HG03565 (cell line): ENCODE measurements around the gene SPRR5.

Experiments used
- ATAC-seq: cut with Tn5 transposase; IDR thresholded peaks from one replicate; pipeline ENCODE4 v1.9.1; 2021; ENCODE audit warnings: mild to moderate bottlenecking, moderate library complexity; ENCODE audit not compliant: unreplicated experiment

Gene SPRR5

DNA sequence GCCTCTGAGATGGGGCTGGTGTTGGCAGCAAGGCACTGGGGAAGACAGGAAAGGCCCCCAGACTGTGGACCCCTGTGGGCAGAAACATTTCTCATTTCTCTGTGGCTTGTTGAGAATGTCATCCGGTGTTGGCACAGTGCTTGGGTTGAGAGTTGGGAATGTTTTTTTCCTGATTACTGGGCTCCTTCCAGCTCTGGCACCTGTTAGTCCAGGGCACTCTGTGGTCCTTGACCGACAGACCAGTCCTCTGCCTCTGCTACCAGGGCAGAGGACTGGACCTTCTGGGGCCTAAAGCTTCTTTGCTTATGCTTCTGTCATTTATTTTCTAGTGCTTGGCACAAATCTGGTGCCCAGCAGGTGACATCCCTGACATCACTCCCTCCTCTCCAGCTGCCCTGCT lies 4.8 kb upstream of the SPRR5 start:
- ATAC-seq, result no peak

DNA sequence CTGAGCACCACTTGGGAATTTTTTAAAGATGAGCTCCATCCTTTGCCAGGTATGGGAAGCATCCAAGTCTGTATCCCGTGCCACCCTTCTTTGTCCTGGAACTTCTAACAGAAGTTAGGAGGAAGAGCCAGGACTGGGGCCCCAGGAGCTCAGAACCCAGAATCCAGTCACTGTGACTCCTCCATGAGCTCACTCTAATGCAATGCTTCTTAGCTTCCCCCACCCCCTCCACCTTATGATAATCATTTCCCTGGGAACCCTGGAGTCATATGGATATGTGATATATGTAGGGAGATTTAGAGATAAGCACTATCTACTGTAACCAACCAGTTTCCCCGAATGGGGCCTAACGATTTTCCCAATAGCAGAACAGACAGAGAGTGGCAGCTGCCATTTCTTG lies 758 bp upstream of the SPRR5 start:
- ATAC-seq, result no peak

DNA sequence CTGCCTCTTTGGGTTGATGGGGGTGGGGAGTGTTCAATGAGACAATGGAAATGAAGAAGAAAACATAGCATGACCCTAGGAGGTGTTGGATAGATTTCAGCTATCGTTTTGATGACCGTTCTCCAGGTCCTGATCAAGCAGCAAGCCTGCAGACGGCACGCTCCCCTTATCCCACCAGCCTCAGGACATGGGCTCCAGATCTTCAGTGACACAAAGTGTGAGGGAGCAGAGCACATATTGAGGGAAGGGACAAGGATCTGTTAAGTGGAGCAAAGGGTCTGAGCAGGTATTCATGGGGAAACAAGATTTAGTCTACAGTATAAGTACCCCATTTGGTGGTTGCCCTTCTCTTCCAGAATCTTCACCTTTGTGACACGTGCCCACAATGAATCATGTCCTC lies 4.7 kb downstream of the SPRR5 start:
- no peak for ATAC-seq

DNA sequence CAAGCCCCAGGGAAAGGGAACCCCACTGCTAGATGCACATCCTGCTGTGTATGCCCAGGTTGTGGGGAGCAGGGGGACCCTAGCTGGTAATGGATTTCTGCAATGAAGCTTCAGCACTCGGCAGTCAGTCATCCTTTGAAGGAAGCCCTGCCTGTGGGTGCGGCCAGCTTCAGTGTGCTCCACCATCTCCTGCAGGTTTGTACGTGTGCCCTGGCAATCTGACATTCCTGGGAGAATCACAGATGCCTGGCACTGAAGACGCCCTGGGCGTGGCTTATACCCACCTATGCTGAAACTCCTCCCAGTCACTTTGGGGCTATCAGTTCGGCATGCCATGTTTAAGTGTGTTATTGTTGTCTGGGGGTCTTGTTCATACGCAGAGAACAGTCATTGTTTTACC lies 6.8 kb downstream of the SPRR5 start:
- no peak for ATAC-seq

DNA sequence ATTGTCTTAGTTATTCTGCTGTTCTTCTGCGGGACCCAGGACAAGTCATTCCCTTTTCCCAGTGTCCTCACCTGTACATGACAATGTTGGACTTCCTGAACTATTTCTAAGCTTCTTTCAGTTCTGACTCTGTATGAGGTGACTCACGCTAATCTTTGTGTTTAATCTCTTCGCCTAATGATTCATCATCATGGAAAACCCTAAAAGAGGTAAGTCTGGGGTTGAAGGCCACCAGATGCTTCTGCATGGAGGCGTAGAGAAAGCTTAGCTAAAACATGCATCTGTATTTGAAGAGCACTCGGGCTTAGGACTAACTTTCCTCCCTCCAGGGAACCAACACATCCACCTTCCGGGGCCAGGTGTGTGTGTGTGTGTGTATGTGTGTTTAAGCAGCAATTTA lies 7.4 kb downstream of the SPRR5 start:
- ATAC-seq, result no peak

DNA sequence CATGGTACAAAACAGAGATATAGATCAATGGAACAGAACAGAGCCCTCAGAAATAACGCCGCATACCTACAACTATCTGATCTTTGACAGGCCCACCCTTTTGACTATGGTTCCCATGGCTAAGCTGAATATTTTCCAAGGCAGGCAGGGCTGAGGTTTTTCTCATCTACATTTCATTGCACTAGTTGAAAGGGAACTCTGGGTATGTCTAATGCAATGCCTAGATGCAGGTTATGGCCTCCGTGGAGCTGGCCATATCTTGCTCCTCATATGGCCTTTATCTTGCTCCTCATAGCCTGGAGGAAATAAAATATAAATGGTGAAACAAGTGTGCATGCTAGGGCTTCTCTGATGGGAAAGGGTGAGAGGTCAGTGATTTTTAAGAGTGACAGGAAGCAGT lies 10.6 kb downstream of the SPRR5 start:
- no peak for ATAC-seq

DNA sequence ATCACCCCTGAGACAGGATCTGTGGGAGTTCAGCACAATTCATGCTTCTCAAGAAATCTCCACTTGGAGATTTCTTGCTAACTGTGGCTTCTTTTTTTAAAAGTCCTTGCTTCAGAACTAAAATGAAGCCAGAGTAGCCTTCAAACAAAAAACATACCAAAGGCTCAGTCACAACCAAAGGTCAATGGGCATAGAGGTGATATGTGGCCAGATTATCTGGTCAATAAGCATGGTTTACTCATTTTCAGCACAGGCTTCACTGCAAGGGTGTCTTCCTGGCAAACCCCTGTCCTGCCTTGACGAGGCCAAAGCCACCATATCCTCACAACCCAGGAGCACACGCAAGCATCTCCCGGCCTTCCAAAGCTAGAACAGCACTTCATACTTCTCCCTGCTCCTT lies 12.3 kb downstream of the SPRR5 start:
- ATAC-seq, result no peak

DNA sequence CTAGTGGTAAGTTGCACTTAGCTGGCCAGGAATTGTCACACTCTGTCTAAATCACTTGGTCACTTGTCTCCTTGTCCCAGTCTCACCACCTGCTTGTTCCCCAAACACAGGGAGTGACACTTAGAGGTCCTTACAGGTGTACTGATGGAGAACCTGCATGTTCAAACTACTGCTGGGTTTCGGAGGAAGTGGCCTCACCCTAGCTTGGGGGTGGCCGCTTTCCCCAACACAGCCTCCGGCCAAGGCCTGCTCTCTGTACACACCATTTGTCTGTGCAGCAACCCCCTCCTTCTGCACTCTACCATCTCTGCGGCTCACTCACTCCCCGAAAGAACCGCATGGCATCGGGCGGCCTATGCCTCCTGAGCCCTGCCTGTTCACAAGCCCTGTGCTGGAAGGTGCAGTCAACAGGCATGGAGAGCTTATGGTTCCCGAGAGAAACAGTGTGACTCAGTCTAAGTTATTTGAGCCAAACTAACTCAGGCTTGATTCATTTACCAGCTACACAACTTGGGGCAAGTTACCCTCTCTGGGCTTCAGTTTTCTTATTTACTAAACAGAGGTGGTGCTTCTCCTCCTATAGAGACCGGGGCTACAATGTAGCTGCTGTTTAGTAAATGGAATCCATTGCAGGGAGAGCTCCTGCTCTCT lies 12.9 kb downstream of the SPRR5 start:
- ATAC-seq, result no peak

DNA sequence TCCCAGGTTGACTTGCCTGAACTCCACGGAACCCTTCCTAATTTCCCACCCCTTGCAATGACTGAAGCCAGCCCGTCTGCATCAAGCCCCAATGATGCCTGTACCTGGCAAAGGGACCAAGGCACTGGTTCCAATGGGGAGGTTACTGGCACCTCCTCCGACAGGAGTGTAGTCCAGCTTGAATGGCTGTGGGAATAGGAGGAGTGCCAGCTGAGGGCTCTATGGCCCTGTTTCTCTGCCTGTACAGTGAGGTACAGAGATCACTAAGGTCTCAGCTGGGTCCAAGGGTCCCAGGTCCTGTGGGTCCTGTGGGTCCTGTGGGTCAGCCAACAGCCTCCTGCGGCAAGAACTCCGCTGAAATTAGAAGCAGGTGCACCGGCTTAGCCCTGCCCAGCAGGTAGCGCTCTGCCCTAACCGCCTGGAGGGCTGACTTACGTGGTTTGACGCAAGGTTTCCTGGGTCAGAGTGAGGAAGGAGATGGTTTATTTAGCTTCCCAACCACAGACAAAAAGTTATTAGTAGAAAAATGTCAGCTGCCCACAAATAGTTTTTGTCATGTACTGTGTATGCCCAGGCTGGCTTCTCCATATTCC lies 13.5 kb downstream of the SPRR5 start:
- no peak for ATAC-seq

DNA sequence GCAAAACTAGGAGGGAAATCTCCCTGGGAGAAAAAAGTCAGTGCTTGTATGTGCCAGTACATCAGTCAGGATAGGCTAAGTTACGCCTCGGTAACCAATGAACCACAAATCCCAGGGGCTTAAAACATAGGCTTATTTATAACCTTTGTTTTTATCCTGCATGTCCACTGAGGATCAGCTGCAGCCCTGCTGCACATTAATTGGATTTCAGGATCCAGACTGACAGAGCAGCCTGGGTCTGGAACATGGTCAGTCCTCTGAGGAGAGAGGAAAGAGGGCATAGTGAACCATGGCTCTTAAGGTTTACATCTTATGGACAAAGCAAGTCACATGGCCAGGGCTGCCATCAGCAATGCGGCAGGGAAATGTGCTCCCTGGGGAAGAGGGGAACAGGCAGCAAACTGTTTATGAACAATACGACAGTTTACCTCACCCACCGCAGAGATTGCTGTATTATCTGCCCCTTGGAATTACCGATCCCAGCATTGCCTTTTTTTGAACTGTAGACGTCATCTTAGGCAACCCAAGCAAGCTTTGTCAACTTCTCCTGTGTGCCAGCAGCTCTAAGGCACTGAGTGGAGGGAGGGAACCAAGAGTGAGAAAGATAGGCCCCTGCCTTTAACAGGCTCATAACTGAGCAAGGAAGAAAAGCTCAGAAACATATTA lies 14.4 kb downstream of the SPRR5 start:
- ATAC-seq, result no peak

DNA sequence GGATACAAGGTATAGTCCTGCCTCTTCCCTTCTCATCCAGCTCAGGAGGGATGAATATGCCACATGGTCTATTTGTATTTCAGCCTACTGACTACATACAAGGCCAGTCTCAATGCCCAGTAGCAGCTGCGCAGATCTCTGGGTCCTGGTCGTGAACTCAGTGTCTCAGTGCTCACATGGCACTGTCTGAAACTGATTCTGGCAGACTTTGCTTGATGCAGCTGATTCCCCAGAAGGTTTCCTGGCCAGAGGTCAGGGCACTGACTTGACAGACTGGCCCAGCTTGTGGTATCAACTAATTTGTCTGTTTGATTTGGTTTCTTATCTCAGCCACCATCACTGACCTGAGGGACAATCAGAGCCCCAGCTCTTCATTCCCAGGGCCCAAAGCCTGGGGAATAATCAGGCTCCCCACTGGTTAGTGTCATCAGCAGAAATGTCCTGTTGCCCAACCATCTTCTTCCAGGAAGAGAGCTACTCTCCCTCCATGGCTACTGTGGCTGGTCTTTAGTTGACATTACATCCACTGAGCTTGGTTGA lies 15.9 kb downstream of the SPRR5 start:
- no peak for ATAC-seq

DNA sequence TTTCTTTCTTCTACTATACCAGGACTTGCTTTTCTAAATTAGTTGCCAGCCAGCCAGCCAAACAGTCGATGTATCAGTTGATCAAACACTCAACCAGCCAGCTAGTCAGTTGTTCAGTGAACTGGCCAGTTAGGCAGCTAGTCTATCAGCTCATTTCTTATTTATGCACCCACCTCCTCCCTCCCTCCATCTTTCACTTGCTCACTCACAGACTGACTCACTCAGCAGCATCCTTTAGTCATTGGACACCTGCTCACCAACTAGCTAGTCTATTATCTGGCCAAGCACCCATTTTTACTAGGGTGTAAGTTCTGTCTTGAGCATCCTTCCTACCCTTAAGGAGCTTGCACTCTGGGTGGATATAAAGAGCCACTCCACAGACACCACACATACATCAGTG lies 17.5 kb downstream of the SPRR5 start:
- no peak for ATAC-seq

DNA sequence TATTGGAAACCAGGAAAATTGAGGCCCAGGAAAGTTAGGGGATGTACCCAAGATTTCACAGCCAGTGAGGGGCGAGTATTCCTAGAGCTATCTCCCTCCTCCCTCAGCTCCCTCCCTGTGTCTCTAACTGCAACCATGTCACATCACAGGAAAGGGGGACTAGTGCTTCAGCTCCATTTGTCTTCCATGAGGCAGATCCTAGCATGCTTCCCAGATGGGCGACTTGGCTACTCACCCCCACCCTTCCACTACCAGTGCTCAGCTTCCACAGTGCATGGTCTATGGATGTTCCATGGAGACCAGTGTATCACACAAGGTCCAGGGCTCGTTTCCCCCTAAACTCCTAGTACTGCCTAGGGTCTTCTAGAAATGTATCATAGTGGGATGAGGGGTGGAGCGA lies 18.8 kb downstream of the SPRR5 start:
- ATAC-seq, result no peak

DNA sequence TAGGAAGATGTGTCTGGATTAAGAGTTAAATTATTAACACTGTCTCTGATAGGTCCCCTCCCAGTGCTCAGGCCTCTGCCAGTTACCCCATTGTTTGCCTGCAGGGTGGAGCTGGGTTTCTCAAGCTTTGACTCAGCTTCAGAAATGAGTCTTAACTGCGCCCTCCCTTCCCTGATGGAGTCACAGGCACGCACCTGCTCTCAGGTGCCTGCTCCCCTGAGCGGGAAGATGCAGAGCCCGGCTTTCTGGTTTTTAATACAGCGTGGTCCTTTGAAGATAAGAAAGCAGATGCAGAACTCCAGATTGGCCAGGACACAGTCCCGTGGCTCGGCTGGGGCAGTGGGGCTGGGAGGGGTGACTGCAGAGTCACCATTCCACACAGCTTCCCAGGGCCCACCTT lies 20.2 kb downstream of the SPRR5 start:
- no peak for ATAC-seq

DNA sequence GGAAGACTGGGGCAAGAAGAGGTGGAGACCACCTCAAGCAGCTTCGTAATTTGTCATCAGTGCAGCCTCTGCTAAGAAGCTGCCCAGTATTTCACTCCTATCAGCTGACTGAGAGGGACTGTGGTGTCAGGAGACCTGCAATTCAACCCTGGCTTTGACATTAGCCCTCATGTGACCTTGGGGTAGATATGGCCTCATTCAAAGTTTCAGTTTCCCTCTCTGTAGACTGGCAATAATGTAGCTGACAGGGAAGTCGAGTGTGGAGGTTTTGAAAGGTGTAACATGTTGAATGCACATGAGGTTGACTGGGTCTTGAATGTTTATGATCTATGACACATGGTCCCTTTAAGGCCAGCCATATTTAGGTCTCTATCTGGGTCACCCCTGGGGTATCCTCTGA lies 21.2 kb downstream of the SPRR5 start:
- peak; percentile 86 for ATAC-seq

DNA sequence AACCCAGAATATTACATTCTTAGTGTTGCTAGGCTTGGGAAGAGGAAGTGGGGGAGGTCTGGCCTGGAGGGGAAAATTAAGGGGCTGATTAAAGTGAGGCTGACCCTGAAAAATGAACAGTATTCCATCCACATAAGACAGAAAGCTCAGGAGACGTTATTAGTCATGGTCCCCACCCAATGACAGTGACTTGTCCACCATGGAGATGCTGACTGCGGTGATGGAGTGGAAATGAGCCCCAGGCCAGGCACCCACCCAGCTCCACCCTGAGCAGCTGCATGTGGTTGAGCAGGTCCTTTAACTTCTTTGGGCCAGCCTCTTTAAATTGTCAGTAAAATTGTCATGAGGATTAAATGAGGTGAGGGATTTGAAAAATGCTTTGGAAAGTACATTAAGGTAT lies 22.0 kb downstream of the SPRR5 start:
- no peak for ATAC-seq

DNA sequence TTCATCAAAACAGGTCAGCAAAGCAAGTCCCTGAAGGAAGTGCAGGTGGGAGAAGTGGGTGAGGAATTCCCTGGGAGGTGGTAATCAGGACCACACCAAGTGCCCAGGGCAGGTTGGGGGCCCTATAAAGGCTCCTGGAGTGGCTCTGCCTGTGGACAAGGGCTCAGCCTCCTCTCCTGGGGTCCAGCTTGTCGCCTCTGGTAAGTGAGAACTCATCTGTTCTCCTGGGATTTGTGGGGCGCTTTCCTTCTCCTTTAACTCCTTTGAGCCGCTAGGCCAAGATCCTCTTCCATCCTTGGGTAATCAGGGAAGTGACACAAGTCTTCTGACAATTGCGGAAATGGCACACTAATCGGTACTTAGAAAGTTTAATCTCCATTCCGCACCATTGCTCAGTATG lies 23.5 kb downstream of the SPRR5 start, which contains the start of gene SPRR4:
Gene SPRR4, plus strand, starts transcription at position 154 of the 400 bp plus-strand sequence. CDS start 1,243 bp downstream, outside the sequence.
- ATAC-seq, result no peak

DNA sequence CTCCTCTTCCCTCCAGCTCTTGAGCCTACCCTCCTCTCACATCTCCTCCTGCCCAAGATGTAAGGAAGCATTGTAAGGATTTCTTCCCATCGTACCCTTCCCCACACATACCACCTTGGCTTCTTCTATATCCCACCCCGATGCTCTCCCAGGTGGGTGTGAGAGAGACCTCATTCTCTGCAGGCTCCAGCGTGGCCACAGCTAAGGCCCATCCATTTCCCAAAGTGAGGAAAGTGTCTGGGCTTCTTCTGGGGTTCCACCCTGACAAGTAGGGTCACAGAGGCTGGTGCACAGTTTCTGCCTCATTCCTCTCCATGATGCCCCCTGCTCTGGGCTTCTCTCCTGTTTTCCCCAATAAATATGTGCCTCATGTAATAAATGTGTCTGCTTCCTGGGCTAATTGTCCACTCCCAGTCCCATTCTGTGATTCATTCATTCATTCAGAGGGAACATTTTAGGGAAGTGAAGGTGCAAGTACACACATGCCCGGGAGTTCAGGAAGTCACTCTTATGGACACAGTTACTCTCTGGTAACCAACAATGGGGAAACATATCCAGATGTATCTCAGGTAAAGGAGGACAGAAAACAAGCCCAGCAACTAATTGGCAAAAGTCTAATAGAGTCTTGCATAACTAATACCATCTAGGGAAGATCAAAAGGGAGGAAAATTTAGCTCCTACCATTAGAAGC lies 25.3 kb downstream of the SPRR5 start:
- no peak for ATAC-seq

DNA sequence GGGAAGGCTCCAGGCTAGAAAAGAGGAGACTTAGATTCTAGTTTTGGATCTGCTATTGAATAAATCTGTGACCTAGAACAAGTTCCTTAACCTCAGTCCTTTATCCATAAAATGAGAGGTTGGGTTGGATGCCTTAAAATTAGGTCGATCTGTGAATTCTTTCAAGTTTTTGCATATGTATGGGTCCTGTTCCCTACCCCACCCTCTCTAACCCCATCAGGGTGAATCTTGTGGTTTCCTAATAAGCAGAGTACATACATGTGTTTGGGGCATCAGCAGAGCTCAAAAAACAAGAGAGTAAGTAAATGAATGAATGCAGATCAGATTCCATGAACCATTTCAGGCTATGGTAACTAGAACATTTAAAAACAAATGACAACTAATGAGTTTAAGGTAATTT lies 29.7 kb downstream of the SPRR5 start:
- no peak for ATAC-seq

DNA sequence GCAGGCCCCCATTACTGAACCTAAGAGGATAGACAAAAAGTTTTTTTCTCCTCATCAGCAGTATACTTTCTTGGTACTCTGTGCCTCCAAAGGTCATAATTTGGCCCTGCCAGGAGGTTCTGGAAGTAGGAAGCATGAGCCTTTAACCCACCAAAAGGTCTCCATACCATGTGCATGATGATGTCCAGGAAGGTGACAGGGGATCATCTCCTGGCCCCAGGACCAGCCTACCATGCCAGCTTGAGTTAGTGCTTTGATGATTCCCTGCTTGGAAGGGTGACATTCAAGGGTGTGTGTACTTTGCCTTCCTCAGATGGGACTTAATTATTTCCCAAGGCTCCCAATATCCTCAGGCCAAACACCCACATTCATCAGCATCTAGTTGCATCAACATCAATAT lies 30.6 kb downstream of the SPRR5 start:
- ATAC-seq, result no peak

DNA sequence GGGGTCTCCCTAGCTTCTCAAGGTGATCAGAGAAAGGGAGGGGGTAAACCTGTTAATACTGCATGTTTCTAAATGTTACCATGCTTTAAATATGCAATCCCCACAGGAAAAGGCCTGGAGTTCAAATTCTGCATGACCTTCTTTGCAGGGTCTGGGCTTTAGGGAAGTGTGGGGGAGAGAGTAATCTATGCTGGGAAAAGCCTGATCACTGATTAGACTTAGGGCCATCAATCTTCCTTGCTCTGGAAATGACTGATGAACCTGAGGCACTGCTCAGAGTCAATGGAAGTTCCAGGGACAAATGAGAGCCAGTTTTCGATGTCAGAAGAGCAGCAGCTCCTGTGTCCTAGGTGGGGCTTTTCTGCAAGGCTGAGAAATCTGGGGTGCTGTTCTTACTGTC lies 33.7 kb downstream of the SPRR5 start:
- no peak for ATAC-seq
